WERI-Rb-1 (cell line): ENCODE measurements around the gene DENND1A.

ENCODE experiments used
- DNase-seq: peaks from one replicate; pipeline ENCODE4 v3.0.0-alpha.2; 2020
- H3K27ac ChIP-seq: fragments of 250-450 bp; sonication (Bioruptor Pico); 2 replicates; pipeline ENCODE4 v1.5.1; 2020; ENCODE audit warnings: mild to moderate bottlenecking, moderate library complexity
- H3K27me3 ChIP-seq: fragments of 250-450 bp; sonication (Bioruptor Pico); 2 replicates; pipeline ENCODE4 v1.5.1; 2021; ENCODE audit warnings: mild to moderate bottlenecking, low read depth, moderate library complexity; ENCODE audit not compliant: insufficient read depth, severe bottlenecking
- H3K36me3 ChIP-seq: fragments of 250-450 bp; sonication (Bioruptor Pico); 2 replicates; pipeline ENCODE4 v1.5.1; 2020; ENCODE audit warnings: mild to moderate bottlenecking, moderate library complexity
- H3K4me3 ChIP-seq: 2 replicates; pipeline ENCODE4 v1.5.1; 2011; ENCODE audit warnings: low read depth, mild to moderate bottlenecking, control low read depth, low read length
- H3K9me3 ChIP-seq: fragments of 250-450 bp; sonication (Bioruptor Pico); 2 replicates; pipeline ENCODE4 v1.5.1; 2021; ENCODE audit warnings: mild to moderate bottlenecking, moderate library complexity; ENCODE audit not compliant: severe bottlenecking
- CTCF ChIP-seq: IDR thresholded peaks from 2 replicates; pipeline ENCODE4 v1.5.1; 2011; ENCODE audit warnings: low read depth, mild to moderate bottlenecking, control low read depth, inconsistent platforms, low read length

Gene DENND1A

DNA sequence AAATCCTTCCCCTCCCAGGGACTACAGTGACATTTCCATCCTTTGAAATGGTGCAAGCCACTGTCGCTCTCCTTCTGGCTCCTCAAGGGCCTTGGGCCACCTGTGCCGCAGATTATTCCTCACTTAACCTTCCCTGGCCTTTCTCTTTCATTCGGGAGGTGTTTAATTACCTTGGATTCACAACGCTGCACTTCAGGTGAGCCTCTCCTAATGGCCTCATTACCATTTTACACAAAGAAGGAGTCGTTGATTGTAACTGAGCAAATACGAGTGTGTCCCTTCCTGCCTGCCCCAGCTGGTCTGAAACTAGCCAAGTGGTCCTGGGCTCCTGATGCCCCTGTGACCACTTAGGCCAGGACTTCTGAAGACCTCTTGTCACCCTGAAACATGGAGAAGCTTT is 368.9 kb downstream of the DENND1A start:
- no peak for DNase-seq
- no peak overlapping the region for H3K27ac ChIP-seq

GRCh38 chr9:123556464-123557435 is 373.2 kb downstream of the DENND1A start:
- Histone ChIP-seq H3K4me3 (no peak overlapping the region), H3K27ac (no peak overlapping the region), H3K9me3 (no peaks in the 10 kb centered on the region), H3K27me3 (no peaks in the 10 kb centered on the region), H3K36me3 (peaks cover 8% of the 10 kb centered on the region)
- TF ChIP-seq CTCF, result no peak
- no peak for DNase-seq

More for the DNA sequence above, 368.9 kb downstream of the DENND1A start:
- no peaks in the 10 kb centered on the region for H3K9me3 ChIP-seq
- no peak for TF ChIP-seq CTCF
- H3K4me3 ChIP-seq, result no peak overlapping the region
- H3K36me3 ChIP-seq, result peaks cover 10% of the 10 kb centered on the region
- H3K27me3 ChIP-seq, result no peaks in the 10 kb centered on the region

- Histone ChIP-seq H3K27ac (no peak overlapping the region), H3K36me3 (peaks cover 8% of the 10 kb centered on the region), H3K4me3 (no peak overlapping the region), H3K9me3 (no peaks in the 10 kb centered on the region), H3K27me3 (no peaks in the 10 kb centered on the region)
- no peak for TF ChIP-seq CTCF
- no peak for DNase-seq
Observed at GRCh38 chr9:123555646-123556045, 374.3 kb downstream of the DENND1A start.

DNA sequence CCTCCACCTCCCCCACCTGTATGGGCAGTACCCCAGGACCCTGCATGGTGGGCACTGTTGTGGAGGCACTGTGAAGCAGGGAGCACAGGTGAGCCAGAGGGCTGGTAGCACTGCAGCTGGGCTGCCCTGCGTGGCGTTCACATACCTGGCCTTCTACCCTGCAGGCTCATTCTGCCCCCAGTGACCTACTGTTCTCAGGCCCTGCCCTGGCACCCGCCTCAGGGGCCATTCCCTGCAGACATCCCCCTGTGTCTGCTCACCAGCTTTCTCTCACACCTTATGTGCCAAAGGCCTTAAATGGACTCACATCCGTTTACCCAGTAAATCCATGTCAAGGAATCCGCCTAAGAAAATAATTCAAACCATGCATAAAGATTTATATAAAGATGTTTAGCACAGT is 377.4 kb downstream of the DENND1A start:
- TF ChIP-seq CTCF, result no peak
- Histone ChIP-seq H3K27ac (no peak overlapping the region), H3K9me3 (no peaks in the 10 kb centered on the region), H3K36me3 (peaks cover 8% of the 10 kb centered on the region), H3K4me3 (no peak overlapping the region), H3K27me3 (no peaks in the 10 kb centered on the region)
- DNase-seq, result no peak

DNA sequence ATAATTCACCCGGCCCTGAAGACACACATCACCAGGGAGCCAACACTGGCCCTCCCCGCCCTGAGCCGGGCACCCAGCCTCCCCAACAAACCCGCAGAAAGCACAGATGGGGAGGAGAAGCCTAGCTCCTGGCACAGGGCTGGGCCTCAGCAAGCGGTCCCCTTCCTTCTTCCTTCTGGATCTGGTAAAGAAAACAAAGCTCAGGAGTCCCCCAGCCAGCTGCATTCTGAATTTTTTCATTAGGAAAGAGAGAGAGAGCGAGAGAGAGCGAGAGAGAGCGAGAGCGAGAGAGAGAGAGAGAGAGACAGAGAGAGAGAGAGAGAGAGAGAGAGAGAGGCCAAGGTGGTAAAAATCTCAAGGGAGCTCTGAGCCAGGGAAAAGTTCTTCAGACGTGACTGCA is 378.2 kb downstream of the DENND1A start:
- Histone ChIP-seq H3K9me3 (no peaks in the 10 kb centered on the region), H3K27me3 (no peaks in the 10 kb centered on the region), H3K36me3 (peaks cover 3% of the 10 kb centered on the region), H3K27ac (no peak overlapping the region), H3K4me3 (no peak overlapping the region)
- no peak for TF ChIP-seq CTCF
- no peak for DNase-seq

GRCh38 chr9:123550797-123551196 is 379.1 kb downstream of the DENND1A start:
- H3K27me3 ChIP-seq, result no peaks in the 10 kb centered on the region
- no peak overlapping the region for H3K4me3 ChIP-seq
- H3K36me3 ChIP-seq, result no peaks in the 10 kb centered on the region; the same call in 1 of the 2 replicates
- no peak for TF ChIP-seq CTCF
- no peak overlapping the region for H3K27ac ChIP-seq
- peak; percentile 64 for DNase-seq
- H3K9me3 ChIP-seq, result no peaks in the 10 kb centered on the region
